ENCODE measurements around the gene RBM7.

Gene RBM7

DNA sequence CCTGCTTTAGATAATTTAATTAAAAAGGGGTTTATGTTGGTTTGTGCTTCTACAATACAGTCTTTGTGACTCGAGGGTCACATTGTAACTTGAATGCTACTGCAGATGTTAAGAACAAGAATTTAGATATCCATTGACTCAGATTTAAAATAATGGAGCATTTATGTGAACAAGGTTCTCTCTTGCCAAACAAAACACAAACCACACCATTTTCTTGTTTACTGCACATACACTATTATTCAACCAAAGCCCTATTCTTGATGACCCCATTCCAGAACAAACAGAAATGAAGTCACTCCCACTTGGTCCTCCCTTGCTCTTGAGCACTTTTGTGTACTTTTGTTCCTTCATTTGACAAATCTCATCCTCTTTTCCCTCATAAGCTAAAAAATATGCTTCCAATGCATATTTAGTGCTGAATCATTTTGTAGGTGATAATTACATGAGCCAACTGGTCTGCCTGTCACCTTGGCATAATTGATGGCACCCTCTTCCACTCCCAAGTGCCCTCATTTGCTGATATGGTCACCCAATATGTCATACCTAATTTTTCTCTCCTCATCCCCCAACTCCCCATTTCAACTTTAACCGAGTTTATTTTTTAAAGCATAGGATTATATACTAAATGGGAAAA is 3.0 kb upstream of the RBM7 start:
- no peak for DNase-seq

DNA sequence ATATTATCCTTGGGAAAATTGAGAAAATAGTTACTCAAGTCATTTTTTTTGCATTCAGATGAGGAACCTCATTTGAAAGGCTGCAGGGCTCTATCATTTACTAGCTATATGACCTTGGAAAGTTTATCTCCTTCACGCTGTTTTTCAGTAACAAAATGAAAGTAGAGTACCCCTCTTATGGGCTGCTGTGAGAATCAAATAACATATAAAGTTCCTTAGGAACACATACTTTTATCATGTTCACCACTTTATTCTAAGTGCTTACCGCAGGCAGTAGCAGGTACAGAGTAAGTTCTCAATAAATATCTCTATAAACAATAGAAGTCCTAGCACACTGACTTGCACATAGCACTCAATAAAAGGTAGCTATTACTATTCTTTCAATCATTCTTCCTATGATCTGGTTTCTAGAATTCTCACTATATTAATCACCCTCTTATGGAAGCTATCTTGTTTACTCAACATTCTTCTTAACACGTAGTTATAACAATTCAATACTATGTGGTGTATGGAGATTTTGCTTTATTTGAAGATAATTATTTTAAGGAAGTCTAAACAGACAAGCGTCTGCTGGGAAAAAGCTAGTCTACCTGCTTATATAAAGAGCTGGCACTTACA is 2.1 kb upstream of the RBM7 start:
- DNase-seq = no peak

DNA sequence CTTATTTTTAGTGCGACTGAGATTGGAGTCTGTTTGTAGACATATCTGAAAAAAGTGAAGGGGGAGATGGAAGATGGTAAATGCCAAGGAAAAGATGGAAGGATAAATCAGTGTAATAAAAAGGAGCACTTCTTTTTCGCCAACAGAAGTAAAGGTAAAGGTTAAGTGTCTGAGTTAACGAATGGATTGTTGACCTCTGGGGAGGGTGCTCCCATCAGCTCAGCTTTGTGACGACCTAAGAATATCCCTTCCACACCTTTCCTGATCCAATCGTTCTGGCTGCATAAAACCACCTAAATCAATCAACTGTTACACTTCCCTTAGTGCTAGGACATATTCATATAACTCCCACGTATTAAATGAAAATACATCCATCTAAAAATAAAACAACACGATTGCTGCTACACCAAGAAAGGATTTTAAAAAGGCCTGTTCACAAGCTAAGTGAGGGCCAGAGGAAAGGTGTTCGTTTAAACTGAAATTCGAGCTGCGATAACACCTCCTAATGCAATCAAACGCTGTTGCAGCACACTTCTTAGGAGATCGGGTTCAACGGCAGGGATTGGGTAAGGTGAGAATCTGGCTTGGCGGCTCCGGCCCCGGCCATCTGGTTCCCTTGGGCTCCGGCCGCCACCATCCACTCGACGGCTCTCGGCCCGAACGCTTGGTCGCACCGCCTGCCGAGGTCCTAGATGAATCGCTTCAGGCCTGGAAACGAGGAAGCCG is 813 bp upstream of the RBM7 start:
- no peak for DNase-seq

DNA sequence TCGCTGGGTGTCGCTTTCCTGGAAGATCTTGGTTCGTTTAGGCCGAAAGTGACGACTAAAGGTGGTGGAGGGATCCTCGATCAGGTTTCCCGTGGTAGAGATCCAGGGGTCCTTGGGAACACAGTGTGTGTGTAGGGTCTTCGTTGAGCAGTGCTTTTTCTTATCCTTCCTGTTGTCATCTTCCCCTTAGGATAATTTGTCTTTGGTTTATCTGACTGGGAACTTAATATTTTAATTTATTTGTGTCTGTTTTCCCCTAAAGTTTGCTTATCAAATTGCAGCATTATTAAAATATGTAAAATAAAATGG is 403 bp downstream of the RBM7 start:
- DNase-seq = no peak

DNA sequence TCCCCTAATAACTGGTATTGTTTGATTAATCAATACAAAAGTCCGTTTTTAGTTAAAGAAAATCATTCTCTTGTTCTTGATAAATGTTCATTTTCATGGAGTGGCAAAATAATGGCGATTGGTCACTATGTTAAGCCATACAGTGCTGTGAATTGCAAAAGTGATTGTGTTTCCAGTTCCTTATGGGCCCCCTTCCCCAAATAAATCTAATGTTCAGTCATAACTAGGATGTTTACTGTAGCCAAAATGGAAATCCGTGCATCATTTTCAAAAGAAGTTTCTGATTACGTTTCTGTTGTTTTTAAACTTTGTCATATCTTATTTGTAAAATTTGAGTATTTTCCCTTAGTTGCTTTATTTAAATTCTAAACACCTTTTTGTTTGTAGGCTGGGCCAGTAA is 845 bp downstream of the RBM7 start:
- no peak for DNase-seq

DNA sequence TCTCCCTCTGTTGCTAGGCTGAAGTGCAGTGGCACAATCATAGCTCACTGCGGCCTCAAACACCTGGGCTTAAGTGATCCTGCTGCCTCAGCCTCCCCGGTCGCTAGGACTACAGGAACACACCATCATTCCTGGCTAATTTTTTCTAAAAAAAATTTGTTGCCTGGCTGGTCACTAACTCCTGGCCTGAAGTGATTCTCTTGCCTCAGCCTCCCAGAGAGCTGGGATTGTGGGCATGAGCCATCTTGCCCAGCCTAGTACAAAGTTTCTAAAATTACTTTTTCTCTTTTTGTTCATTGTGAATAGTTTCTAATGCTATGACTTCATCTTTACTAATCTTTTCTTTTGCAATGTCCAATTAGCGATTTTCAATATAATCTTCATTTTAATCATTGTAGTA is 12.5 kb downstream of the RBM7 start:
- DNase-seq = no peak

DNA sequence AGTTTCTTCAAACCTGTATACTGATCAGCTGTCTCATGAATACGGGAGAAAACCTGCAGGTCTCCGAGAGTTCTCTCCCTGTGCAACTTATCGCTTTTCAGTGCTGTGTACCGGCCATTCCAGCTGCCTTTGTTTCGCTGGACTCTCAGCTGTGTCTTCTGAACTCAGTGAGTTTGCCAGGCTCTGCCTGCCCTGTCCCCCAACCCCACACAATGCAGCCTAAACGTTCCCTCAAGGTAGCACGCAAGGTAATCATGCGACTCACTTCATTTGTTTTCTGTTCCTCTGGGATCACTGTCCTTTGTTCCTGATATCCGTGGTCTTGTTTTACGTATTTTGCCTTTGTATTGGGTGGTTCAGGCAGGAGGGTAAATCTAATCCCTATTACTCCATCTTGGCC is 13.5 kb downstream of the RBM7 start:
- DNase-seq = no peak

DNA sequence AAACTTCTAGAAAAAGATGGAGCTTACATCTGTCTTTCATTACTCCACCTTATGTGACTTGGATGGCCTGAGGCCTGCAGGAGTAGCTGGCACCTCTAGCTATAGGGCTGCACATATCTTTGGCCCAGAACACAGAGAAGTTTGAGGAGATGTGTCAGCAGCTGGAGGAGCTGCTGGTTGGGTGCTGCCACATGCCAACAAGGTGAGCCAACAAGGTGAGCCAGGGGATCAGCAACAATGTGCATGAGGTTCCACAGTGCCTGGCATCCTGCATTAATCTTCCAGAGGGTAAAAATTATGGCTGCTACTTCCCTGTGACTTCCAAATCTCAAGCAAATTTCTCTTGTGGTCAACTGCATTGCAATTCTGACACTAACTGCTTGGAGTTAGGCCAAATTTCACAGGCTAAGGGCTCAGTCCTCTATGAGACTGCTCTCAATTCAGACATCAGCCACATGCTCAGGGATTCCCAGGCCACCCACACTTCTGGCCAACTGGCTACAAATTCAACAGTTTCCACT is 16.0 kb downstream of the RBM7 start:
- no peak for DNase-seq

DNA sequence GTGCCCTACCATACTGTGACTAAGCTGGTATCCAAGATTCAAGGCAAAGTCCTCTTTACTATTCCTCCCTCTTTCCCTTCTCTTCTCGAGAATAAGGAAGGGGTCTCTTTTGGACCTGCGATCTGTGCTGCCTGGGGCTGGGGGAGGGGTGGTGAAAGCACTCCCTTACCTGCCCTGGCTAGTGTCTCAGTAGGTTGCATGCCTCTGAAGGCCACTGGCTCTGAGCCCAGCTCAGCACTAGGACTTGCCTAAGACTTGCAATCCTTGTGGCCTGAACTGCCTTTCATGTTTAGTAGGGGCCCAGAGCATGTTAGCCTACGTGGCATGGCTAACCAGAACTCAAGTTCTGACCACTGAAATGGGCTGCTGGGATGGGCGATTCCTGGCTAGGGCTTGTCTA is 25.8 kb downstream of the RBM7 start:
- DNase-seq = no peak

DNA sequence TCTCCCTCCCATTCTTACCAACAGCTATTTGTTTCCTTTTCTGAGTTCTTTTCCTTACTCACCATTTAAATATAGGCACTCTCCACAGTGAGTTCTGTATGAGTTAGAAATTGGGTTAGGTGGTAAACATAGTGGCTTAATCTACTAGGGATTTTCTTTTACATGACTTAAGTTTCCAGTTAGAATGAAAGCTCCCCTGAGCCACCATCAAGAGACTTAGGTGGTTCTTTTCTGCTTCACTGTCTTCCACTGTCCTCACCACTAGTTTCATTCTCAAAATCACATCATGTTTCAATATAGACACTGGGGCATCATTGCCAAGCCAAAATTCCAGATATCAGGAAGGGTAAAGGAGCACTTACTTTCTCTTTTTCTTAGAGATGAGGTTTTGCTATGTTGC is 29.8 kb downstream of the RBM7 start:
- no peak for DNase-seq

DNA sequence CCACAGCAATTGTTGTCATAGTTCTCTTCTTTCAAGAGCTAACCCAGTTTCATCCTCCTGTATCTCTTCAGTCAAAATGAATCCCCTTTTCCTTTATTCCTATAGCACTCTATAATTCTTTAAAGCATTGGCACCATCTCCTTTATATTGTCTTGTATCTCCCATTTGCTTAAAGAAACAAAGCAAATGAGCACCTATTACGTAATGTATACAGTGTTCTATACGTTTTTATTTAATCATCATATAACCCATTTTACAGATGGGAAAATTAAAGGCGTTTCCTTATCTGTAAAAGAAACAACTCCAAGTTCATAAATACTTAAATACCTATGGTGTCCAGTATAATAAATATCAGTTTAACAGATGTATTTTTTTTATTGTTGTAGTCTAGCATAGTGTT is 32.4 kb downstream of the RBM7 start:
- DNase-seq = no peak

DNA sequence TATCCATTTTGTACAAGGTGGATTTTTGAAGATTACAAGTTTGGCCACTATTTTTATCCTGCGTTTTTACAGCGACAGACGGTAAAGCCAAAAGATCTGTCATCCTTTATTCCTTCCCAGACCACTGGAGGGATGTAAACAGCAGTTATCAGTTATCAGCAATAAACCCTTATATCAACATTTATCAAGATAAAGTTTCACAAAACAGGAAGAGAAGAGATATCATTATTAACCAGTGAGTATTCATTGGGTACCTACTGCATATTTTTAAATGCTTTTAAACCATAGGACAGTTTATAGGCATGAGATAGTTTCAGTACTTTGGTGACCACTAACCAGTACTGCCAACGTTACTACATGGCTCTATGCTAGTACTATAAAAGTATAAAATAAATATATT is 32.9 kb downstream of the RBM7 start:
- no peak for DNase-seq

DNA sequence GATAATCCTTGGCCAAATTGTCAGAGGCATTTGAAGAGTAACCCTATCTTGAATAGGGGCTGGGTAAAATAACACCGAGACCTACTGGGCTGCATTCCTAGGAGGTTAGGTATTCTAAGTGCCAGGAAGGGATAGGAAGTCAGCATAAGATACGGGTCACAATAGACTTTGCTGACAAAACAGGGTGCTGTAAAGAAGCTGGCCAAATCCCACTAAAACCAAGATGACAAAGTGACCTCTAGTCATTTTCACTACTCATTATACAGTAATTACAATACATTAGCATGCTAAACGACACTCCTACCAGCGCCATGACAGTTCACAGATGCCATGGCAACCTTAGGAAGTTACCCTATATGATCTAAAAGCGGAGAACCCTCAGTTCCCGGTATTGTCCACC is 37.8 kb downstream of the RBM7 start:
- no peak for DNase-seq

DNA sequence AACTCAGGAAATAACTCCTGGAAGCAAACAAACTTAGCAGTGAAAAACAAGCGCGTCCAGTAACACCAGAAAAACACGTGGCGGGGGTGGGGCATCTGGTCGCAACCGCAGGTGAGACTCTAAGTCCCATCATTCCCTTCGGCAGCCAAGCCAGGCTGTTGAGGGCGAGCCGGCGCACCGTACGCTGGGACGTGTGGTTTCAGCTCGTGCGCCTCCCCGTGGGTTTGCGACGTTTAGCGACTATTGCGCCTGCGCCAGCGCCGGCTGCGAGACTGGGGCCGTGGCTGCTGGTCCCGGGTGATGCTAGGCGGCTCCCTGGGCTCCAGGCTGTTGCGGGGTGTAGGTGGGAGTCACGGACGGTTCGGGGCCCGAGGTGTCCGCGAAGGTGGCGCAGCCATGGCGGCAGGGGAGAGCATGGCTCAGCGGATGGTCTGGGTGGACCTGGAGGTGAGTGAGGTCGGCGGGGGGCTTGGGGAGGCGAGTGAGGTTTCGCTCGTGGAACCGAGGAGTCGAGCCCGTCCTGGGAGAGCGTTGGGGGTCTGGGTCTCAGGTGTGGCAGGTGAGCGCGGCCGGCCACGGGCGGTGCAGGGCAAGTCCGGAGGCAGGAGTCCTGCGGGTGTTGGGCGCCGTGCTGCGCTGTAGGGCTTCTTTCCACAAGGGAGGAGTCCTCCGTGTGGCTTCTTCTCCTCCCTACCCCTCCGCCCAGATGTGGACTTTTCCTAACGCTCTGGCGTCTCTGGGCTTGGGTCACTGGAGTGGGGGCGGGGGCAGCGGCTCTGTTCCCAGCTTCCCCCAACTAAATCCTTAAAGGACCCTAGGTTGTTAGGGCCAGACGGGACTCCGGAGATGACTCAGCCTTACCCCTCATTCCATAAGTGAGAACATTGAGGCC is 39.0 kb downstream of the RBM7 start, which contains the start of gene REXO2:
TSS of gene REXO2 (plus strand) at position 239 of the 892 bp plus-strand sequence. CDS start at position 301, 62 bp downstream.
- DNase-seq = peak; percentile 96

DNA sequence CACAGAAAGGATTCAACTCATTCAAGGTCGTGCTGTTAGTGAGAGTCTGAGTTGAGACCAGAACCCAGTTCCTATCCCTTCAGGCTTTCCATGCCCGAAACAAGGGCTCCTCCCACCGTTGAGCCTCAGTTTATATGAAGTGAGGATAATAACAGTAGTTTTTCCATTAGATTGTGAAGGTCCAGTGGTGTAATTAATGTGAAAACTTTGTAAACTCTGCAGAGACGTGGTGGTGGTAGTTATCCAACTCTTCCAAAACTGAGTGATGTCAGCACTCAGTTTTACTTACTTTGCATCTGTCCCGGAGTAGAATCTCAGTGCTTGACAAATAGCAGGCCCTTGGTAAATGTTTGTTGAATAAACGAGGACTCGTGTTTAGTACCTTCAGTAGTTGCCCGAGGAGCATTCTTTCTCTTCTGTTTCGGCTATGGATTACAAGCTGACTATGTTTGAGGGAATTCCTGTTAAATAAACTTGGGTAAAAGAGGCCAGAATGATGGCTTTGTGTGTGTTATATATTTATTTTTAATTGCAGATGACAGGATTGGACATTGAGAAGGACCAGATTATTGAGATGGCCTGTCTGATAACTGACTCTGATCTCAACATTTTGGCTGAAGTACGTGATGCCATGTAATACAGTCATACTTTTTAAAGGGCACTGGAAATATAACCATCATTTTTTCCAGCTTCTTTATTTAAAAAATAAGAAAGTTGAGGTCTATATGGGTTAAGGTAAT is 39.8 kb downstream of the RBM7 start:
- no peak for DNase-seq

DNA sequence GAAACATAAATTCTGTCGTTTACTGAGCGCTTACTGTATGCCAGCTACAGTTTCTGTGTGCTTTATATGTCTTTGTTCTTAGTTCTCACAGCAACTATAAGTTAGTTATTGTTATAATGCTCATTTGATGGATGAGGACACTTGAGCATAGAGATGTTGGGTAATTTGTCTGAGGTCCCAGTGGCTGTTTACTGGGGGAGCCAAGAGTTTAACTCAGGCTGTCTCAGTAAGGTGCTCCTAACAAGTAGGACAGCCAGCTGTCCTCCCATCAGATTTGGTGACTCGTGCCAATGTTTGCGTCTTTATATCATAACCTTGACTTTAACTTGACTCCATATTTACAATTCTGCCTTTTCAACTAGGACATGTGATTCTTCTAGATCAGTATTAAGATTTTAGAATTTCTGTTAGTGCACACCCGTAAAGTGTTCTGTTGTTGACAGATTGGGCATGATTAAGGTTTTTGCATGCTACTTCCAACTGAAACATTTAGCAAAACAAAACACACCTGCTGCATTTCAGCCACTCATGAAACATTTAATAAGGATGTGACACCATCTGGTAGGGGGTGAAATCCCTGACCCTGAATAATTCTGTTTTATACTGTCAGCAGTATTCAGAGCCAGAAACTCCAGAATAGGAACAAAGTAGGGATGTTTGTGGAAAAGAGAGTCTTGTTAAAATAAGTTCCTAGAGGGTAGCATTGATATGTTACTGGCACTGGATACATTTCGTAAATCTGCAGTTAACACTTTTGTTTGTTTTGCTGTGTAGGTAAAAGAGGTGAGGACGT is 40.7 kb downstream of the RBM7 start:
- no peak for DNase-seq

DNA sequence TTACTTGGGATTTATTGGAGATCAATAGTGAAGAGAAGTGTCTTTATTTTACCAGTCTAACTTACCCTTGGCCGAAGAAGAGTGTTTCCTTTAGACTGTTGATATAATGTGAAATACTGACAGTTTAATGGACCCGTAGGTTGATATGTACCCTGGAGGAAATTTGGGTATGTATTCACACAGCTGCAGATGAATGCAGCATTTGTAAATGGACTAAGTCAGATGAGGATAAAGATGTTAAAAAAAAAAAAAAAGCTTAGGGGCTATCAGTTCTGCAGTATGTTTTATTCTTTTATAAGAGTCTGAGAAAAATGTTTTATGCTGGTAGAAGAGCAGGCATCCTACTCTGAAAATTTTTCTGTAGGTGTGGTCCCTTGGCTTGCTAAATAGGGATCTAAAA is 41.5 kb downstream of the RBM7 start:
- DNase-seq = no peak

DNA sequence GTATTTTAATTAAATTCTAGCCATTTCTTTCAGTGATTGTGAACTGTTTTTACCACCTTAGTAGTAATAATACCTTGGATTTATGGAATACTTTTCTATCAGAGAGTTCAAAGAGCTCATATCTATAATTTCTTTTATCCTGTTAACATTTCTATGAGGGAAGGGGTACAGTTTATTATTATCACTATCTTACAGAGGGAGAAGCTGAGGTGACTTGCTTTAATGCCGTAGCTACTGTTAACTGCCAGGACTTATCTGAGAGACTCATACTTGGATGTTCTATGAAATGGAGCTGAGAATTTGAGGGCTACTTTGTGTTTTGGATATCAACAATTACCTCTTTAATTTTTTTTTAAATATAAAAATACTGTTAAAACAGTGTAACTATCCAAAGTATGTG is 42.1 kb downstream of the RBM7 start:
- DNase-seq = no peak

DNA sequence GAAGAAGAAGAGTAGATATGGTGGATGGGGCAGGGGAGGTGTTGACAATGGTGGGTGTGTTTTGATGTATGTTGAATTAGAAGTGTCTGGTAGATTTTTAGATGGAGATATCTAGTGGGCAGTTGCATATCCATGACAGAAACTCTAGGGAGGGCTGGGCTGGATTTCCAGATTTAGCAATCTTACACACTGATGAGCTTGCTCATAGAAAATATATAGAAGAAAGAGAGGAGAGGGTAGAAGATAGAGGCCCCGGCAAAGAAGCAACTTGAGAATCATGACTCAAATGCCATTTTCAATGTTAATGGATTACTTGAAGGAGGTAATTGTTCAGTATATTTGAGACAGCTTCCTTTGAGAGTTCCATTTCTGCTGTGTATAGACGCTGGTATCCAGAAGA is 47.0 kb downstream of the RBM7 start:
- no peak for DNase-seq

DNA sequence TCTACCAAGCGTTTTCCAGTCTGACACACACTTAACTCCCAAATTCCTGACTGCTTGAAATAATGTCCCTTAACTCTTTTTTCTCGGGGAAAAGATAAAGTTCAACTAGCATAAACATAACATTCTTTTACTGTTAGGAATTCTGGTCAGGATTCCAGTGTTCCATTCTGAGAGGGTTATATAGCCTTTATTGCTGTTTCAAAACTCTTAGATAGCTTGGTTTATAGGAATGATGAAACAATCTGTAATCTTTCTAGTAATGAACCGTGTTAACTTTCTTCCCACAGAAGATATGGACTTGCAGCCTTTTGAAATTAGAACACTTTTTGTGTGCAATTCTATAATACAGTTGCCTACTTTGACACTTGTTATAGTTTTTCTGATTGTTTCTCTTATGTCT is 47.4 kb downstream of the RBM7 start:
- no peak for DNase-seq

DNA sequence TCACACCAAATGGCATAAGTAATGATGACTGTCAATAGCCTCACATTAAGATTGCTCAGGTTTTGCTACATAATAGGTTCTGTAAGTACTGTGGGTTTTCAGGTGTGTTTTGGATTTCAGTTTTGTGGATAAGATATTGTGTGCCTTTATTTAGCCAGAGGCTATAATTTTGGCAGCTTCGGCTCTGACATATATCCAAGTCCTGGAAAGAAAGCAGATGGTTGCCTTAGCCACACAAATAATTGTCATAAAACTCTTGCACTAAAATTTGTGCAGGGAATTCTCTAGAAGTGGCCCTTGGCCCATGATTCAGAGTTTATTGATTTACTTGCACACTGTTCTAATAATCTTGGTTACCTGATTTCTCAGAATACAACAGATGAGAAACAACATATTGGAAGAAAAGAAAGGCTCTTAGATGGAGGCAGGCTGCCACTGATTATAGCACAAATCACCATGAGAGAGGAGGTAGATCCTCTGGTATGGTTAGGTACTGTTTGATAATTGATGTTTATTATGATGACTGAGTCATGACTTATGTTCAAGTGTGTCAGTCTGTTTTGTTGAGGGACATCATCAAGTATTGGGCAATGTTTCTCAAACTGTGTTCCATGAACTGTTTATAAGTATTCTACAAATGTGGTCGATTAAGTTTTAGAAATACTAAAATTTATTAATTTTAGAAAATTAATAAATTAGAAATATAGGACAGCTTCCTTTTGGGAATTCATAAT is 48.5 kb downstream of the RBM7 start:
- no peak for DNase-seq
